Stimulated activated CD8-positive, alpha-beta memory T cell treated with anti-CD3 and anti-CD28 coated beads, Interleukin-15, amount 100 ng/mL, for 48 hours (primary cell): ENCODE measurements around the gene LRP5.
"Not testable (repeated sequence)": the region's sequence is repeated elsewhere in the genome, so short reads cannot be mapped to it uniquely, and the experiment has no call there.

Source experiments
- DNase-seq, 2 donors: peaks; one replicate each; pipeline ENCODE4 v3.0.0-alpha.2; 2020; ENCODE audit warnings: low read depth in 2 of 2

Gene LRP5

DNA sequence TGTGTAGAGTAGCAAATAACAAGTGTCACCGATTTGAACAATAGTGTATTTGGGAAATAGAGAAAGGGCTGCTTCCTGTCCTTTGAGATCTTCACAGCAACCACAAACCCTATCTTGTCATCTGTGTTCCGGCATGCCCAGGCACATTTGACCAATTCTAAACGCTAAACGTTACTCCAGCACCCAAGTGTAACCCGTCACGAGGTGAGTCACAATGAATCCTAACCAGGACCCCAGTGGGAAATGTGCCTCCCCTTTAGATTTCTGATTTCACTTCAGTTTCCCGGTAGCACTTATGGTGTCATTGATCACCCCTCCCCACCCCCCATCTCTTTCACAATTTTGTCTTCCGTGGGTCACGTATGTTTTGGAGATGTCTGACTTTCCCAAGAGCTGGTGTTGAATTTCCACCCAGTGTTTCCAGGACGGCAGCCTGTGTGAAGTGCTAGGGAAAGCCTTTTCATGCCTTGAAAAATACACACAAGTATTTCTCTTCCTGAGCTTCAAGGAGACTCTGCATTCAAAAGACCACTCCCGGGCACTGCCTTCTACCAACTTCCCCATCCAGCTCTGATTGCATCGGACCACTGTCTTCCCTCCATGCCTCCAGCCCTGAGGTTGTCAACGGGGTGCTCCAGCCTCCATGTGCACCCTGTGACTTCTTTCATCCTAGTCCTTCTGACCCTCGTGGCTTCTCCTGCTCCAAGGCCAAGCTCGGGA lies 30.1 kb upstream of the LRP5 start:
- peak; percentile 41 to 58 for DNase-seq

DNA sequence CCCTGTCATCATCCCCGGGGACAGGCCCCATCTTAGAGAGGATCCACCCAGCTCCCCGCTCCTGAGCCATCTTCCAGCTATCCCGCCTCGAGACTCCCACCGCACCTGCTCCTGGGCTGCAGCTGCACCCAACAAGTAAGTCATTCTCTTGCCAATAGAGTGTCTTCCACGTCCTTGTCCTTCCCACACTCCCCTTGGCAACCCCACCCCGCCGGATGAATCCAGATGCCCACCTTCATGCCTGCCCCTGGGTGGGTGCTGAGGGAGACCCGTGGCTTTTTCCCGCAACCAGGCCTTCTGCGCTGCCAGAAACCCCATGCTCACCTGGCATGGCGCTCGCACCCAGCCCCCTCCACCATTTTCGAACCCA lies 29.5 kb upstream of the LRP5 start:
- DNase-seq = no peak

DNA sequence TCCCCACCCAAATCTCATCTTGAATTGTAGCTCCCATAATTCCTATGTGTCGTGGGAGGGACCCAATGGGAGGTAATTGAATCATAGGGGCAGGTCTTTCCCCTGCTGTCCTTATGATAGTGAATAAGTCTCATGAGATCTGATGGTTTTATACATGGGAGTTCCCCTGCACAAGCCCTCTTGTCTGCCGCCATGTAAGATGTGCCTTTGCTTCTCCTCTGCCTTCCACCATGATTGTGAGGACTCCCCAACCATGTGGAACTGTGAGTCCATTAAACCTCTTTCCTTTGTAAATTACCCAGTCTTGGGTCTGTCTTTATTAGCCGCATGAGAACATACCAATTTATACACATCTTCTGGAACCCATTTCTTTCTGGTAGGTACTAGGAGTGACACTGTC lies 27.8 kb upstream of the LRP5 start:
- DNase-seq = not testable (repeated sequence)

DNA sequence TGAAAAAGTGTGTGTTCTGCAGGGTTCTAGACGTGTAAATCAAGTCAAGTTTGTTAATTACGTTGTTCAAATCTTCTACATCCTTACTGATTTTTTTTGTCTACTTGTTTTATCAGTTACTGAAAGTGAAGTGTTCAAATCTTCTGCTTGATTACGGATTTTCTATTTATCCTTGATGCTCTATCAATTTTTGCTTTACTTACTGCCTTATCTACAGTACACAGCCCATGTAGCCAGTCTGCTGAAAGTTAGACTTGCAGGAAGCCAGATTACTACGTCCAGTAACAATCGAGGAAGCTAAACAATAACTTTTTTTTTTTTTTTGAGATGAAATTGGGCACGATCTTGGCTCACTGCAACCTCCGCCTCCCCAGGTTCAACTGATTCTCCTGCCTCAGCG lies 25.0 kb upstream of the LRP5 start:
- no peak for DNase-seq

DNA sequence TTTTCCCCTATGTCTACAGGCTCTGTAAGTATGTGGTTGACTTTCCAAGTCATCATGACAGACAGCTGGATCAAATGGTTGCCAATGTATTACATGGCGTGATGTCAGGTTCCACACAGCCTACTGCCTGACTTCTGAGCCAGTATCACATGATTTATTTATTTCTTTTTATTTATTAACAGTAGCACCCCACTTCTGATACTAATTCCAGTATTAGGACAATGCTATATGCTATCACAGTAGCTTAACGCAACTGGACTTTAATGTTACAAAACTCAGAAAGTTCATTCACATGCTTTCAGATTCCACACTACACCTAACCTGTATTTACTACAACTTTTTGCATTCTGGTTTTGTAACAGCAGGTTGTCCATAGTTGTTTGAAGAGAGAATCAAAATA lies 22.9 kb upstream of the LRP5 start:
- DNase-seq = no peak

DNA sequence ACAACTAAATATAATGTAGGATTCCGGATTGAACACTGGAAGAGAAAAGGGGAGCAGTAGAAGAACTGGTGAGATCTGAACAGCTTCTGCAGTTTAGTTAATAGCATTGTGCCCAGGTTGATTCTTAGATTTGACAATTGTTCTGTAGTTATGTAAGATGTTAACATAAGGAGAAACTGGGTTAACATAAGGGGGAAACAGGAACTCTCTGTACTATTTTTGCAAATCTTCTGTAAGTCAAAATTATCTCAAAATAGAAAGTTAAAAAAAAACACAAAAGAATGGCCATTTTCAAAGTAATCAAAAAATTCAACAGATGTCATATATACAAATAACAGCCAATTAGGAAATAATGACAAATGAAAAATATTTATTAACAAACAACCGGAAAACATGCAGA lies 18.7 kb upstream of the LRP5 start:
- no peak for DNase-seq

DNA sequence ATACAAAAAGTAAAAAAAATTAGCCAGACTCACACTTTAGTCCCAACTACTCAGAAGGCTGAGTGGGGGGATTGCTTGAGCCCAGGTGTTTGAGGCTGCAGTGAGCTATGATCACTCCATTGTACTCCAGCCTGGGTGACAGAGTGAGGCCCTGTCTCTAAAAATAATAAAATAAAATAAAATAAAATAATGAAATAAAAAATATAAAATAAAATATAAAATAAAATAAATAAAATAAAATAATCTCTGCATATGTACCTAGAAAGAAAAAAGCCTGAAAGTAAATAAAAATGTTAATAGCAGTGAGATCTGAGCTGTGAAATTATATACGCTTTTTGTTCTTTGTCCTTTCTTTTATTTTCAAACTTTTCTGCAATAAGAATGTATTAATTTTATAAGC lies 17.1 kb upstream of the LRP5 start:
- no peak for DNase-seq

DNA sequence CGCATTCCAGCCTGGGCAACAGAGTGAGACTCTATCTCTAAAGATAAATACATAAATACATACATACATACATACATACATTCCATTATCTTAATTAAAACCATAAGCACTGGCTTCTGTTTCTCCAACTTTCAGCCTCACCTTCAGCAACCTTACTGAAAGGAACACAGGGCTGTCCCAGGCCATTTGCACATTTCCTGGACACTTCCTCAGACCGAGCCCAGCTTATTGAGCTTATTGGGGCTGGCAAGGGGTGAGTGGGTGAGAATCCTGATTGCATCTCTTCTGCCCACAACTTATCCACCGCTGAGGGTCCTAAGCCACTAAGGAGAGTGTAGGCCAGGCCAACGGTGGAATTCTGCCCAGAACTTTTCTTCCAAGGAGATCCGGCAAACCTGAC lies 16.5 kb upstream of the LRP5 start:
- no peak for DNase-seq

DNA sequence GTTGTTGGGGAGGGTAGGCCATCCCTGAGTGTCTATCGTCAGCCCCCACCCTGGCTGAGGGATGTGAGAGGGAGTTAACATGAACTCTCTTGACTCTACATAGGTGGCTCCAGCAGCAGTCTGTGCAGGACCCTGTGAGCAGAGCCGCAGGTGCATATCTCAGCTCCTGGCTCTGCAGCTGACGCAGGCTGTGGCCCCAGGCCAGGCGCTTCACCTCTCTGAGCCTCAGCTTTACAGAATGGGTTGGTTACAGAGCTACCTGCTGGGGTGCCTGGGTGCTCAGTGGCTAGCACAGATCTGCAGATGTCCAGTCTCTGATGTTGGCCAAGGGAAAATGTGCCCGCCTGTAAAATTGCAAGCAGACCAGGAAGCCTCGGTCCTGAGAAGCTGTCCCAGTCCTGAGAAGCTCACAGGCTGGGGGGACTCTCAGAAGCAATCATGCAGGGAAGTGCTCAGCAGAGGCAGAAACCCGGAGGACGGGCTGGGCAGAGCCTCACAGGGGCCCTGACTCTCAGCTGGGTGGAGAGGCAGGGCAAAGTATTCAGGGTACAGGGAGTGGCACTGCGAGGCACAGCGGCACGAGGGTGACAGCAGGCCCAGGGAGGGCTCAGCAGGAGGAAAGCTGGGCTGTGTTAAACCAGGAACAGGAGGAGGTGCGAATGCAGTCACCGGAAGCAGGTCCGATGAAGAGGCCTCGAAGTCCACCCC lies 15.9 kb upstream of the LRP5 start:
- no peak for DNase-seq

DNA sequence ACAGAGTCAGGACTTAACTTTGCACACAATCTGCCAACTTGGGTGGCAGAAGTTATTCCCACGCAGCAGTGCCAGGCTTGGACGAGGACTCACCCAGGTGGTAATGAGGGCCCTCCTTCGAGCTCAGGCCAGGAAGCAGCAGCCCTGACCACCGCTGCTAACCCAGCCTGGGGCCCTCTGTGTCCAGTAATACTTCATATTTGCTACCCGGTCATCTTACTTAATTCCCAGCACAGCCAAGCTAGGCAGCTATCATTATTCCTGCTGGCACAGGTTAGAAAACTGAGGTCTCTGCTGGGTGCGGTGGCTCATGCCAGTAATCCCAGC lies 15.4 kb upstream of the LRP5 start:
- no peak for DNase-seq

DNA sequence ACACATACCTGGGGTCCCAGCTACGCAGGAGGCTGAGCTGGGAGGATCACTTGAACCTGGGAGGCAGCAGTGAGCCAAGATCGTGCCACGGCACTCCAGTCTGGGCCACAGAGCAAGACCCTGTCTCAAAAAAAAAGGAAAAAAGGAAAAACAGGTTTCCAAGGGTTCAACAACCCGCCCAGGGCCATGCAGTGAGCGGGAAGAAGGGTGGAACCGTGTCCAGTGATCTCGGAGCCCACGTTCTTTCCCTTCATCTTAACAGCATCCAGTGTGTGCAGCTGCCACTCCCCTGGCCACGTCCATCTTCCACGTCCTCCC lies 14.9 kb upstream of the LRP5 start:
- no peak for DNase-seq

DNA sequence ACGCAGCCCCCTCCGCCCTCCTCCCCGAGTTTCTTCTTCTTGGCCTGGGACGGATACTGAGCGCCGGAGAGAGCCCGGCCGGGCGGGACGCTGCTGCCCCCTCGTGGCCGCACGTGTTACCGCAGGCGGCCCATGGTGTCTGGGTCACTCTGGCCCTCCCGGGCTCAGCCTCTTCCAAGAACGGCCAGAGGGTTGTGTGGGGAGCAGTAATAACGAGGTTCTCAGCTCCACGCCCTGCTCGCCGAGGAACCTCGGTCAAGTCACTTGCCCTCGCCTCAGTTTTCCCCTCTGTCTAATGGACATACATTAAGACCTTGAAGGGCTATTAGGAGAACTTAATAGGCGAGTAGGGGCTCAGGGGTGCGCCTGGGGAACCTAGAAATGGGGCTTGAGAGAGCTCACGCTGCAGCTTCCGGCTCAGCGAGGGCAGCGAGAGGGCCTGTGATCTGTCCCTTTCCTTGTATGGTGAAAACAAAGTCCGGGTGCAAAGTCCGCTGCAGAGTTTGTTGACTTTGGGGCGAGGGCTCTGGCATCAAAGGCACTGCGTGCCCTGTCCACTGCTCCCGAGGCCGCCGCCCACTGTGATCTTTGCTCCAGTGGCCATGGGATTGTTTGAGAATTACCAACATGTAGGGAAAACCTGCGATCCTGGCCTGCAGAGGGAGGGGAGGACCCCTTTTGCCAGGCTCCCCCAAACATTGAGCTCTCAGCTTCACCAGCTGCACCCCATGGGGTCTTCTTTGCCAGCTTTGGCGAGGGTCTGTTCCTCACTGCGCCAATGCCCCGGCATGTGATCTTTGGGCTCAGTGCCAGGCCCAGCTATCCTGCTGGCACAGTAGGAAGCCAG lies 14.4 kb upstream of the LRP5 start:
- peak; percentile 52 to 57 for DNase-seq

DNA sequence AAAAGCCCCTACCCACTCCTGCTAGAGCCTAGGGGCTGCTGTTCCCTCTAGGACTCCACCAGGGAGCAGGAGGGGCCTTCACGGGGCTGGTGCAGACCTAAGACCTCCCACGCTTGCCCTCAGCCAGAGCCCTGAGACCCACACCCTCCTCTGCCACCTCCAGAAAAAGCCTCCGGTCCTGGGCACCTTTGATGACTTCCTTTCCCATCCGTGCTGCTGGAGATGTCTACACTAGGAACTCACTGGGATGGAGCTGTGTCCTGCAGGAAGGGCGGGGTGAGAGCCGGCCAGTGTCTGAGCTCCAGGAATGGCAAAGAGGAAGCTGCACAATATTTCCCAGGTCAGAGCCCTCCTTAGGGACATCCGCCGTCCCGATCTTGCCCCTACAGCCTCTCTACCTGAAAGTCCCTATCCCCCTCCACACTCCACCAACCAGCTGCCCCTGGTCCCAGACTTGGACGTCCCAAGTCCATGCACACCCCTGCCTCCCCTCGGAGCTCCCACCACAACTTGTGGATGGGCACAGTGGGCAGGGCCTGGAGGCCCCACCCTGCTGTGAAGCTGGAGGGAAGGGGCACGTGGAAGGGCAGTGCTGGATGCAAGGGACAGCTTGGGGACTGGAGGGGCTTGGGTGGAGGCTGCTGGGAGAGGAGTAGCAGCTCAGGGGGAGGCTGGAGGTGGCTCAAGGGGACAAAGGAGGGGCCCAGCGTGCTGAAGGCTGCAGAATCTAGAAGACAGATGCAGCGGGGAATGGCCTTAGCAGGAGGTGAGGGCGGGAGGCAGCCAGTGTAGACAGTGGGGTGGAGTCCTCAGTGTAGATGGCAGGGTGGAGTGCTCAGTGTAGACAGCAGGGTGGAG lies 13.5 kb upstream of the LRP5 start:
- no peak for DNase-seq

DNA sequence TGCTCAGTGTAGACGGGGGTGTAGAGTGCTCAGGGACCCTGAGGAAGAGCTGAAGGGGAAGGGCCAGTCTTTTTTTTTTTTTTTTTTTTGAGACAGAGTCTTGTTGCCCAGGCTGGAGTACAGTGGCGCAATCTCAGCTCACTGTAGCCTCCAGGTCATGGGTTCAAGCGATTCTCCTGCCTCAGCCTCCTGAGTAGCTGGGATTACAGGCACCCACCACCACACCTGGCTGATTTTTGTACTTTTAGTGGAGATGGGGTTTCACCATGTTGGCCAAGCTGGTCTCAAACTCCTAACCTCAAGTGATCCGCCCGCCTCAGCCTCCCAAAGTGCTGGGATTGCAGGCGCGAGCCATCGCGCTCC lies 12.9 kb upstream of the LRP5 start:
- not testable (repeated sequence) for DNase-seq

DNA sequence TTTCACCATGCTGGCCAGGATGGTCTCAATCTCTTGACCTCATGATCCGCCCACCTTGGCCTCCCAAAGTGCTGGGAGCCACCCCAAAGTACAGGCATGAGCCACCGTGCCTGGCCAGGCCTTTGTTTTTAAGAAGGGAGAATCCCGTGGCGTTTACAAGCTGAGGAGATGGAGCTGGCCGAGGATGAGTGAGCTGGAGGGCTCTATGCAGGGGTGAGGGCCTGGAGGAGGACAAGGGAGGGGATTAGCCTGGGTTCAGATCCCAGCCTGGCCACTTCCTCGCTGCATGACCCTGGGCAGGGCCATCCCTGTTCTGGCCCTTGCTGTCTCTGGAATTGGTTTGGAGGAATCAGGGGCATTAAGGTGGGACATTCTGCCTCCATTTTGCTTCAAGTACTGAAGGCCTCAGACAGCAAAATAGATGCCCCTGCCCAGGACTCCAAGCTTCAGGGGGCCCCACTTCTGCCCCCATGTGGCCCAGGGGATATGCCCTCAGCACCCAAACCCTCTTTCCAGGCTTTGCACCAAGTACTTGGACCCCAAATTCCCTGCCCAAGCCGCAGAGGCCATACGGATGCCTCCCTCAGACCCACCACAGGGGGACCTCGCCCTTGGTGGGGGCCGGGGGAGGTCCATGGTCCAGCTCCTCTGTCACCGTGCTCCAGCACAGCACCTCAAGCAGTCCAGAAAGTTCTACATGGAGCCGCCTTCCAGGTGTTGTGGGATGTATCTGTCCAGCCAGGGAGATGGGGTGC lies 12.1 kb upstream of the LRP5 start:
- no peak for DNase-seq

DNA sequence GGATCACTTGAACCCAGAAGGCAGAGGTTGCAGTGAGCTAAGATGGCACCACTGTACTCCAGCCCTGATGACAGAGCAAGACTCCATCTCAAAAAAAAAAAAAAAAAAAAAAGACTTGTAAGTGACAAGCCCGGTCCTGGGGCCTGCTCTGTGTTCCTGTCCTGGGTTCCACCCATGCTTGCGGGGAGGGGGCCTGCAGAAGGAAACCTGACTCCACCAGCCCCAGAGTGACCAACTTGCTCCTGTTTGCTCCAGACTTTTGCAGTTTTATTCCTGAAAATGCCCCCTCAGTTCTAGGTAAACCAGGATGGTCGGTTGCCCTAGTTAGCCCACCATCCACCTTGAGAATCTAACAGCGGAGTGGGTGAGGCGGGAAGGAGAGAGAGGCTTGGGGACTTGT lies 10.1 kb upstream of the LRP5 start:
- no peak for DNase-seq

DNA sequence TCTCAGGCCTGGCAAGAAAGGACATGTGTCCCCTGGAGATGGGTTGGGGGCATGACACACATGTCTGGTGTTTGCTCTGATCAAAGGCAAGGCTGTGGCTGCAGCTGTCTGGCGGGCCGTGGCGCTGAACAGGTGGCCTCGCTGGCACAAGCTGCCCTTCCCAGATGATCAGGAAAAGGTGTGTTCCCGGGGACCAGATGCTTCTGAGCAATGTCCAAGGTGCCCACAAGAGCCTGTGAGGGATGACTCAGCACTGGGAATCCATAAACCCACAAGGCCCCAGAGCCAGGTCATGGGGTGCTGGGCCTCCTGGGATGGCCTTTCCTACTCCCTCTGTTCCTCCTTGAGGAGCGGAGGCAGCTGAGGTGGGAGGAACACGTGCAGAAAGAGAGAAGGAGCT lies 9.7 kb upstream of the LRP5 start:
- DNase-seq = no peak

DNA sequence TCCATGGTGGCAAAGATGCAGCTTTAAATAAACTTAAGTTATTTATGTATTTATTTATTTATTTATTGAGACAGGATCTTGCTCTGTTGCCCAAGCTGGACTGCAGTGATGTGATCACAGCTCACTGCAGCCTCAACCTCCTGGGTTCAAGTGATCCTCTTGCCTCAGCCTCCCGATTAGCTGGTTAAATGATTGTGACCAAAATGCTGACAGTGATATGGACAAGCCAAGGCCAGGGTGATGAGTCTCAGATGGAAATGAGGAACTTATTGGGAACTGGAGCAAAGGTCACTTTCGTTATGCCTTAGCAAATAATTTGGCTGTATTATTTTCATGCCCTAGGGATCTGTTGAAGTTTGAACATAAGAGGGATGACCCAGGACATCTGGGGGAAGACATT lies 9.3 kb upstream of the LRP5 start:
- DNase-seq = no peak

DNA sequence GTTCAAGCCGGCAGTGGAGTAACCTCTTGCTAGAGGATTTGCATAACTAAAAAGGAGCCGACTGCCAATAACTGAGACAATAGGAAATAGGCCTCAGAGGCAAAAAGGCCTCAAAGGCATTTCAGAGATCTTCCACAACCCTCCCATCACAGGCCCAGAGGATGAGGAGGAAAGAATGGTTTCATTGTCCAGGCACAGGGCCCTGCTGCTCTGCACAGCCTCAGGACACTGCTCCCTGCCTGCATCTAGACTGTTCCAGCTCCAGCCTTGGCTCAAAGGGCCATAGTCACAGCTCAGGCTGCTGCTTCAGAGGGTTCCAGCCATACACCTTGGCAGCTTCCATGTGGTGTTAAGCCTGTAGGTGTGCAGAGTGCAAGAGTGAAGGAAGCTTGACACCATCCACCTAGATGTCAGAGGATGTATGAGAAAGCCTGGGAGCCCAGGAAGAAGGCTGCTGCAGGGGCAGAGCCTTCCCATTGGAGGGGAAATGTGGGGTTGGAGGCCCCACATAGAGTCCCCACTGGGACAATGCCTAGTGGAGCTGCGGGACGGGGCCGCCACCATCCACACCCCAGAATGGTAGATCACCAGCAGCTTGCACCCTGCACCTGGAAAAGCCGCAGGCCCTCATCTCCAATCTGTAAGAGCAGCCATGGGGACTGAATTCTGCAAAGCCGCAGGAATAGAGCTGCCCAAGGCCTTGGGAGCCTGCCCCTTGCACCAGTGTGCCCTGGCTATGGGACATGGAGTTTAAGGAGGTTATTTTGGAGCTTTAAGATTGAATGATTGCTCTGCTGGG lies 8.2 kb upstream of the LRP5 start:
- DNase-seq = no peak

DNA sequence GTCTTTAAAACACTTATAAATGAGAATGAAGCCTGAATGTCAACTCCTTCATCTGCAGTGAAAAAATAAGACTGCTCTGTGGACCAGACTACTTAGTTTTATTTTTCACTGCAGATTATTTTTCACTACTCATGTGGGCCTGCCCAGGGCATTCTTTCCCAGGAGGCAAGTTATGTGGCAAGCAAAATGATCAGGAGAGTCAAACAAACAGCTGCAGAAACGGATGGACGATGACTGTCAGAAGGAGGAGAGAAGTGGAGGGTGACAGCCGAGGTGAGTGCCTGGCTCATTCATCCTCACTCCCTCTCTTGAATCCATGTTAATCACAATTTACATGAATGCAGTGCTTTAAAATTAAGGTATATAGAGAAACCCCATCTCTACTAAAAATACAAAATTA lies 5.8 kb upstream of the LRP5 start:
- DNase-seq = no peak

DNA sequence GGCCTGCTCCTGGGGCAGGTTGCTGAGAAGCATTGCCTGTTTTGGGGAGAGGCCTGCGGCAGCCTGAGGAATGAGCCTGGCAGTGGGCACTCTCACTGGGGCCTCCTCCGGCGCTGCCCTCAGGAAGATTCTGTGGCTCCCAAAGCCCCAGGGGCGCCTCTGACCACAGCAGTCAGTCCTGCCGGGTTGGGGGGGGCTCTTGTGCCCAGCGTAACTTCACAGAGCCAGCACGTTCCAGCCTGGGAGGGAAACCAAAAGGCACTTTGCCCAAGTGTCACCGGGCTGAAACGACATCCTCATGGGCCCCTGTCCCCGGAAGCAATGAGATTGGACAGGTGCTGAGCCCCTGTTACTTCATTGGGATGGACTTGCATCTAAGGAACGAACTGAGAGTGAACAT lies 4.3 kb upstream of the LRP5 start:
- no peak for DNase-seq
